K562 (cell line): ENCODE measurements around the gene SIGLEC7. TPM values are rescaled to one million over a fixed set of nuclear protein-coding genes. Genes with fewer than 3 reads are reported as not detected.

Experiments
- ATAC-seq: fragments of 200-7000 bp; cut with Tn5 transposase; 3 replicates; pipeline ENCODE4 v1.9.1; 2020; ENCODE audit warnings: moderate library complexity
- BruUV-seq: library from RNA; stranded (reverse); fragments of 400-500 nt; replicated peaks from 2 replicates; lab custom pipeline; 2021; lab: Mats Ljungman, UMichigan
- CTCF ChIA-PET: fragments of 300-600 bp; formaldehyde crosslinking; extraction: SDS; loops from one replicate; lab custom pipeline; 2021; ENCODE audit warnings: low intra/inter-chr PET ratio; lab: Yijun Ruan, JAX
- POLR2A ChIA-PET: fragments of 300-600, 350-650 bp; sonication (Branson Sonifier 250); formaldehyde crosslinking; extraction: SDS; loops from one replicate; lab custom pipeline; 2021; ENCODE audit warnings: antibody characterized with exemption, inconsistent platforms; lab: Yijun Ruan, JAX
- DNase-seq, 4 experiments: peaks; one replicate each; pipeline versions ENCODE4 v3.0.0 to v3.0.0-alpha.2; 2011 to 2018; ENCODE audit warnings: low spot score in 3 of 4, mixed read lengths in 3 of 4; ENCODE audit errors: extremely low read depth in 1 of 4
- FAIRE-seq: peaks from 2 replicates; lab custom pipeline; 2011; peaks lifted over from hg19 to GRCh38; lab: Jason Lieb, UNC
- H2AFZ ChIP-seq: 2 replicates; pipeline ENCODE4 v1.6.0; 2011; ENCODE audit warnings: low read depth, low read length, control low read depth, inconsistent platforms
- H3K27ac ChIP-seq: fragments of 200-600 bp; 3 replicates; pipeline ENCODE4 v1.8.0; 2011; ENCODE audit warnings: low read depth, mild to moderate bottlenecking, control low read depth, inconsistent platforms, low read length, moderate library complexity, mixed read lengths; ENCODE audit errors: extremely low read depth
- H3K27me3 ChIP-seq, 2 experiments: fragments of 300-600 bp in 1 of 2; 2 replicates in 1 of 2; 3 replicates in 1 of 2; pipeline versions ENCODE4 v1.6.0 to v1.8.0; 2011; ENCODE audit warnings: inconsistent platforms in 2 of 2, low read length in 2 of 2, mild to moderate bottlenecking in 1 of 2, mixed read lengths in 1 of 2, moderate library complexity in 1 of 2; ENCODE audit not compliant: control insufficient read depth in 2 of 2, insufficient read depth in 2 of 2
- H3K36me3 ChIP-seq: fragments of 300-600 bp; 3 replicates; pipeline ENCODE4 v1.8.0; 2011; ENCODE audit warnings: mild to moderate bottlenecking, low read length, inconsistent platforms; ENCODE audit not compliant: control insufficient read depth, insufficient read depth
- H3K4me1 ChIP-seq, 2 experiments: fragments of 200-600 bp in 1 of 2; replicated peaks in 1 of 2; 2 replicates in 1 of 2; 3 replicates in 1 of 2; pipeline versions ENCODE4 v1.5.1 to v1.8.0; 2011; ENCODE audit warnings: inconsistent platforms in 2 of 2, low read length in 2 of 2, mild to moderate bottlenecking in 1 of 2, mixed read lengths in 1 of 2, moderate library complexity in 1 of 2; ENCODE audit not compliant: control insufficient read depth in 2 of 2, insufficient read depth in 2 of 2
- H3K4me2 ChIP-seq: 2 replicates; pipeline ENCODE4 v1.6.1; 2011; ENCODE audit warnings: low read length, control low read depth, inconsistent platforms, mixed read lengths; ENCODE audit not compliant: insufficient read depth
- H3K4me3 ChIP-seq: fragments of 200-600 bp; sonication (generic), shearing (Covaris generic); 2 replicates; pipeline ENCODE4 v1.5.1; 2016; ENCODE audit warnings: control low read depth, inconsistent platforms
- H3K79me2 ChIP-seq: fragments of 200-600 bp; 3 replicates; pipeline ENCODE4 v1.8.0; 2011; ENCODE audit warnings: low read length, inconsistent platforms; ENCODE audit not compliant: control insufficient read depth, insufficient read depth
- H3K9ac ChIP-seq, 2 experiments: 2 replicates each; pipeline versions ENCODE4 v1.6.0 to v1.6.1; 2011; ENCODE audit warnings: low read depth in 2 of 2, low read length in 2 of 2, control low read depth in 1 of 2, inconsistent platforms in 1 of 2, mild to moderate bottlenecking in 1 of 2, mixed read lengths in 1 of 2; ENCODE audit not compliant: insufficient read depth in 1 of 2
- H3K9me1 ChIP-seq: one replicate; pipeline ENCODE4 v1.6.0; 2011; ENCODE audit warnings: inconsistent platforms, mild to moderate bottlenecking, low read length, moderate library complexity; ENCODE audit not compliant: control insufficient read depth, insufficient read depth
- H3K9me3 ChIP-seq: replicated peaks from 2 replicates; pipeline ENCODE4 v1.5.1; 2011; ENCODE audit warnings: low read depth, low read length, inconsistent platforms; ENCODE audit not compliant: control insufficient read depth, insufficient read depth
- H4K20me1 ChIP-seq: replicated peaks from 2 replicates; pipeline ENCODE4 v1.6.1; 2011; ENCODE audit warnings: low read length, inconsistent platforms, mixed read lengths; ENCODE audit not compliant: control insufficient read depth, insufficient read depth
- MYC ChIP-seq, 2 experiments: fragments of 250-450 bp in 1 of 2; sonication (Bioruptor Pico) in 1 of 2; IDR thresholded peaks; 2 replicates each; pipeline versions ENCODE4 v1.5.1 to v1.6.1; 2012 to 2021; ENCODE audit warnings: low read depth in 2 of 2, borderline replicate concordance in 1 of 2, improper control_type of control experiment in 1 of 2, low read length in 1 of 2, mild to moderate bottlenecking in 1 of 2, moderate library complexity in 1 of 2
- ZC3H8 ChIP-seq: fragments of 450-650 bp; IDR thresholded peaks from 2 replicates; pipeline ENCODE4 v1.6.1; 2017
- WGBS: fragments of 100-300 bp; shearing (Covaris generic); methylation state at CpG from one replicate; pipeline ENCODE4 v1.1.6; 2016; ENCODE audit warnings: low coverage, mixed read lengths; ENCODE audit not compliant: insufficient coverage; ENCODE audit errors: missing lambda C conversion rate; 5-methylcytosine and 5-hydroxymethylcytosine counted together
- in situ Hi-C: fragments of 300-500 bp; cut with MboI; formaldehyde crosslinking; loops from 4 replicates; pipeline ENCODE4 v1.15.0; 2018; ENCODE audit warnings: inconsistent platforms, mixed read lengths
- intact Hi-C: fragments of 100-400 bp; cut with micrococcal nuclease; formaldehyde crosslinking; loops from 2 replicates; pipeline ENCODE4 v1.14.2; 2022
- polyA plus RNA-seq, 8 experiments: library from polyadenylated mRNA; depleted of rRNA in 4 of 8; stranded (reverse) in 5 of 8; unstranded in 3 of 8; fragments of >200 nt; fragmentation: Nextera tagmentation in 2 of 8; fragmentation: Illumina TruSeq in 1 of 8; extraction: Ambion mirVana in 2 of 8; extraction: Trizol in 1 of 8; gene quantifications; 2 replicates each; pipeline versions ENCODE4 v1.2.1 to v1.2.3, GENCODE V29; 2011 to 2014; ENCODE audit warnings: inconsistent platforms in 1 of 8, missing spikeins in 1 of 8
- total RNA-seq, 7 experiments: library from RNA; depleted of rRNA in 6 of 7; stranded (reverse); fragments of >200 nt in 6 of 7; fragmentation: Illumina TruSeq in 2 of 7; extraction: Trizol in 2 of 7; gene quantifications; 2 replicates each; pipeline versions ENCODE4 v1.2.1 to v1.2.3, GENCODE V29; 2011 to 2021; ENCODE audit warnings: low replicate concordance in 1 of 7
- TF ChIP-seq, protein P1 (sequence below), 2 experiments: fragments of 450-650 bp in 1 of 2; sonication (generic) in 1 of 2; formaldehyde crosslinking in 1 of 2; IDR thresholded peaks; 2 replicates each; pipeline versions ENCODE4 v1.7.1 to v1.9.0; 2016 to 2022; ENCODE audit warnings: inconsistent platforms in 1 of 2, mild to moderate bottlenecking in 1 of 2, missing genetic modification reagents in 1 of 2

The SIGLEC7 gene
- total and polyA plus RNA-seq, 9 of the 15 experiments (the other 6 are each of a cell fraction or from before 2014, with no cell fraction given): 0.10 to 0.12 TPM; not detected in 7

DNA sequence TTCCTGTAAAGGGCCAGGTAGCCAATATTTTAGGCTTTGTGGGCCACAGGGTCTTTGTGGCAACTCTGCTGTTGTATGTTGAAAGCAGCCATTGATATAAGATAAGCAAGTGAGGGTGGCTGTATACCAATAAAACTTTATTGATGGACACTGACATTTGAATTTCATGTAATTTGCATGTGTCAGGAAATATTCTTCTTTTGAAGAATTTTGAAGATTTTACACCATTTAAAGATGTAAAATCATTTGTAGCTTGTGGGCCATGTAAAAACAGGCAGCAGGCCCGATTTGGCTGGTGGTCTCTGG, 31.5 kb upstream of the SIGLEC7 start:
- POLR2A ChIA-PET: no interaction called here
- peaks cover 12 to 34% of the 10 kb centered on the region in 2 experiments; a peak in 4 of 5 replicates for H3K27me3 ChIP-seq
- DNase-seq: no peak
- FAIRE-seq: no peak
- no TSS peak for BruUV-seq
- CTCF ChIA-PET: no interaction called here
- no peak for ATAC-seq
- intact Hi-C loops (no loop called here), in situ Hi-C loops (no loop called here)
- 0% methylated on average over 1 of the region's 1 CpG for WGBS
- no peaks in the 10 kb centered on the region for H4K20me1 ChIP-seq
- no peak overlapping the region for H3K27ac ChIP-seq
- H3K79me2 ChIP-seq: peaks cover 24% of the 10 kb centered on the region
- H3K9ac ChIP-seq: no peak overlapping the region
- H3K36me3 ChIP-seq: peaks cover 5% of the 10 kb centered on the region; the same call in 1 of the 3 replicates
- TF ChIP-seq, protein P1, sequence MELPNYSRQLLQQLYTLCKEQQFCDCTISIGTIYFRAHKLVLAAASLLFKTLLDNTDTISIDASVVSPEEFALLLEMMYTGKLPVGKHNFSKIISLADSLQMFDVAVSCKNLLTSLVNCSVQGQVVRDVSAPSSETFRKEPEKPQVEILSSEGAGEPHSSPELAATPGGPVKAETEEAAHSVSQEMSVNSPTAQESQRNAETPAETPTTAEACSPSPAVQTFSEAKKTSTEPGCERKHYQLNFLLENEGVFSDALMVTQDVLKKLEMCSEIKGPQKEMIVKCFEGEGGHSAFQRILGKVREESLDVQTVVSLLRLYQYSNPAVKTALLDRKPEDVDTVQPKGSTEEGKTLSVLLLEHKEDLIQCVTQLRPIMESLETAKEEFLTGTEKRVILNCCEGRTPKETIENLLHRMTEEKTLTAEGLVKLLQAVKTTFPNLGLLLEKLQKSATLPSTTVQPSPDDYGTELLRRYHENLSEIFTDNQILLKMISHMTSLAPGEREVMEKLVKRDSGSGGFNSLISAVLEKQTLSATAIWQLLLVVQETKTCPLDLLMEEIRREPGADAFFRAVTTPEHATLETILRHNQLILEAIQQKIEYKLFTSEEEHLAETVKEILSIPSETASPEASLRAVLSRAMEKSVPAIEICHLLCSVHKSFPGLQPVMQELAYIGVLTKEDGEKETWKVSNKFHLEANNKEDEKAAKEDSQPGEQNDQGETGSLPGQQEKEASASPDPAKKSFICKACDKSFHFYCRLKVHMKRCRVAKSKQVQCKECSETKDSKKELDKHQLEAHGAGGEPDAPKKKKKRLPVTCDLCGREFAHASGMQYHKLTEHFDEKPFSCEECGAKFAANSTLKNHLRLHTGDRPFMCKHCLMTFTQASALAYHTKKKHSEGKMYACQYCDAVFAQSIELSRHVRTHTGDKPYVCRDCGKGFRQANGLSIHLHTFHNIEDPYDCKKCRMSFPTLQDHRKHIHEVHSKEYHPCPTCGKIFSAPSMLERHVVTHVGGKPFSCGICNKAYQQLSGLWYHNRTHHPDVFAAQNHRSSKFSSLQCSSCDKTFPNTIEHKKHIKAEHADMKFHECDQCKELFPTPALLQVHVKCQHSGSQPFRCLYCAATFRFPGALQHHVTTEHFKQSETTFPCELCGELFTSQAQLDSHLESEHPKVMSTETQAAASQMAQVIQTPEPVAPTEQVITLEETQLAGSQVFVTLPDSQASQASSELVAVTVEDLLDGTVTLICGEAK (IDR thresholded peaks at IDR 0.05): peak; percentile 94
- TF ChIP-seq, protein P1 (CRISPR knock-in tag; IDR thresholded peaks at IDR 0.05): peak; percentile 88
- TF ChIP-seq ZC3H8: no peak
- TF ChIP-seq MYC (IDR thresholded peaks at IDR 0.05; ENCODE audit: low read depth, low read length): no peak
- no peak for TF ChIP-seq MYC (CRISPR knock-in tag; IDR thresholded peaks at IDR 0.05; ENCODE audit: borderline replicate concordance, low read depth)
- H3K9me1 ChIP-seq: peaks cover under 1% of the 10 kb centered on the region
- H3K4me2 ChIP-seq: no peak overlapping the region
- no peak overlapping the region for H3K4me3 ChIP-seq
- no peaks in the 10 kb centered on the region for H3K9me3 ChIP-seq
- no peak overlapping the region for H2AFZ ChIP-seq
- H3K4me1 ChIP-seq: peaks cover 9 to 18% of the 10 kb centered on the region in 2 experiments; a peak in 4 of 5 replicates
